Measurements from ENCODE around the gene HDGFL3.

GRCh38 chr15:83198476-83198875 lies 9.1 kb downstream of the HDGFL3 start:
- TF ChIP-seq GATA3 (IDR thresholded peaks at IDR 0.05; ENCODE audit: low read depth, low read length) (no peak), GATA2 (IDR thresholded peaks at IDR 0.05; ENCODE audit: low read depth, low read length) (no peak)

Data from SH-SY5Y (cell line).